H9 (cell line): Measurements from ENCODE around the gene LINGO3. TPM values are rescaled to one million over a fixed set of nuclear protein-coding genes. Genes with fewer than 3 reads are reported as not detected.

Source experiments
- DNase-seq: peaks from one replicate; pipeline ENCODE4 v3.0.0-alpha.2; 2017
- H2AFZ ChIP-seq: one replicate; pipeline ENCODE4 v1.6.1; 2013; ENCODE audit warnings: mild to moderate bottlenecking, low read length, control low read depth, moderate library complexity
- H2AK5ac ChIP-seq: 2 replicates; pipeline ENCODE4 v1.6.1; 2013; ENCODE audit warnings: low read length, control low read depth, mixed read lengths; ENCODE audit not compliant: insufficient read length
- H2BK120ac ChIP-seq: one replicate; pipeline ENCODE4 v1.6.1; 2013; ENCODE audit warnings: low read depth, mild to moderate bottlenecking, low read length, control low read depth, inconsistent platforms; ENCODE audit not compliant: poor library complexity, severe bottlenecking
- H2BK12ac ChIP-seq: 2 replicates; pipeline ENCODE4 v1.6.1; 2013; ENCODE audit warnings: low read length, control low read depth, mixed read lengths, low read depth; ENCODE audit not compliant: insufficient read length
- H2BK15ac ChIP-seq: 2 replicates; pipeline ENCODE4 v1.6.1; 2013; ENCODE audit warnings: low read depth, low read length, control low read depth
- H2BK20ac ChIP-seq: one replicate; pipeline ENCODE4 v1.6.1; 2013; ENCODE audit warnings: low read depth, mild to moderate bottlenecking, low read length, control low read depth, inconsistent platforms; ENCODE audit not compliant: poor library complexity, severe bottlenecking
- H2BK5ac ChIP-seq: 2 replicates; pipeline ENCODE4 v1.6.1; 2013; ENCODE audit warnings: low read length, control low read depth, mixed read lengths; ENCODE audit not compliant: insufficient read length
- H3K14ac ChIP-seq: 2 replicates; pipeline ENCODE4 v1.6.1; 2013; ENCODE audit warnings: low read length, control low read depth; ENCODE audit not compliant: insufficient read depth
- H3K18ac ChIP-seq: 2 replicates; pipeline ENCODE4 v1.6.1; 2013; ENCODE audit warnings: low read depth, mild to moderate bottlenecking, mixed read lengths, low read length, control low read depth; ENCODE audit not compliant: insufficient read length
- H3K23ac ChIP-seq: 2 replicates; pipeline ENCODE4 v1.6.1; 2013; ENCODE audit warnings: low read length, control low read depth, mixed read lengths, low read depth; ENCODE audit not compliant: insufficient read length
- H3K23me2 ChIP-seq: 2 replicates; pipeline ENCODE4 v1.6.1; 2013; ENCODE audit warnings: low read depth, mild to moderate bottlenecking, mixed read lengths, low read length, control low read depth; ENCODE audit not compliant: insufficient read length, poor library complexity, severe bottlenecking
- H3K27ac ChIP-seq: 2 replicates; pipeline ENCODE4 v1.5.1; 2013; ENCODE audit warnings: low read length, control low read depth, mixed read lengths, low read depth; ENCODE audit not compliant: insufficient read length
- H3K27me3 ChIP-seq: 2 replicates; pipeline ENCODE4 v1.6.1; 2013; ENCODE audit warnings: low read length, control low read depth, inconsistent platforms; ENCODE audit not compliant: insufficient read depth
- H3K4ac ChIP-seq: 2 replicates; pipeline ENCODE4 v1.6.1; 2013; ENCODE audit warnings: low read depth, mild to moderate bottlenecking, control low read depth, inconsistent platforms, low read length, moderate library complexity
- H3K4me1 ChIP-seq: 2 replicates; pipeline ENCODE4 v1.6.1; 2013; ENCODE audit warnings: low read length, control low read depth, inconsistent platforms; ENCODE audit not compliant: insufficient read depth
- H3K4me2 ChIP-seq: 2 replicates; pipeline ENCODE4 v1.6.1; 2013; ENCODE audit warnings: low read length, control low read depth, mixed read lengths; ENCODE audit not compliant: insufficient read length, insufficient read depth
- H3K56ac ChIP-seq: 2 replicates; pipeline ENCODE4 v1.6.1; 2013; ENCODE audit warnings: low read depth, mild to moderate bottlenecking, mixed read lengths, low read length, control low read depth; ENCODE audit not compliant: insufficient read length
- H3K79me1 ChIP-seq: 2 replicates; pipeline ENCODE4 v1.6.1; 2013; ENCODE audit warnings: low read depth, mild to moderate bottlenecking, moderate library complexity, low read length, control low read depth, inconsistent platforms; ENCODE audit not compliant: insufficient read depth, poor library complexity, severe bottlenecking
- H3K79me2 ChIP-seq: 2 replicates; pipeline ENCODE4 v1.6.1; 2013; ENCODE audit warnings: low read length, control low read depth, inconsistent platforms; ENCODE audit not compliant: insufficient read depth
- H3K9ac ChIP-seq: 2 replicates; pipeline ENCODE4 v1.6.1; 2013; ENCODE audit warnings: low read length, control low read depth, mixed read lengths; ENCODE audit not compliant: insufficient read length; ENCODE audit errors: extremely low read depth
- H3K9me3 ChIP-seq: one replicate; pipeline ENCODE4 v1.6.1; 2013; ENCODE audit warnings: low read depth, low read length, inconsistent platforms; ENCODE audit not compliant: control insufficient read depth
- H3T11ph ChIP-seq: one replicate; pipeline ENCODE4 v1.6.1; 2013; ENCODE audit warnings: mild to moderate bottlenecking, low read length, control low read depth, inconsistent platforms
- H4K20me1 ChIP-seq: one replicate; pipeline ENCODE4 v1.6.1; 2013; ENCODE audit not compliant: control insufficient read depth, insufficient read length, insufficient read depth
- H4K5ac ChIP-seq: 2 replicates; pipeline ENCODE4 v1.6.1; 2013; ENCODE audit warnings: low read depth, mild to moderate bottlenecking, mixed read lengths, low read length, control low read depth; ENCODE audit not compliant: insufficient read length
- H4K8ac ChIP-seq: replicated peaks from 2 replicates; pipeline ENCODE4 v1.6.1; 2013; ENCODE audit warnings: low read length, control low read depth, mixed read lengths, low read depth; ENCODE audit not compliant: insufficient read length
- H4K91ac ChIP-seq: 2 replicates; pipeline ENCODE4 v1.6.1; 2013; ENCODE audit warnings: low read depth, mild to moderate bottlenecking, moderate library complexity, mixed read lengths, low read length, control low read depth; ENCODE audit not compliant: insufficient read length
- H3K27ac Mint-ChIP-seq, 3 experiments: 2 replicates in 2 of 3; 3 replicates in 1 of 3; pipeline ENCODE4 v1.8.0; 2020 to 2021; ENCODE audit warnings: mixed read lengths in 3 of 3, mild to moderate bottlenecking in 1 of 3, moderate library complexity in 1 of 3
- H3K27me3 Mint-ChIP-seq: 2 replicates; pipeline ENCODE4 v1.8.0; 2021; ENCODE audit warnings: low read depth, mild to moderate bottlenecking, moderate library complexity, mixed read lengths
- H3K36me3 Mint-ChIP-seq, 3 experiments: 2 replicates in 2 of 3; 3 replicates in 1 of 3; pipeline ENCODE4 v1.8.0; 2020 to 2021; ENCODE audit warnings: low read depth in 3 of 3, mixed read lengths in 3 of 3; ENCODE audit not compliant: insufficient read depth in 1 of 3
- H3K4me1 Mint-ChIP-seq, 2 experiments: 2 replicates each; pipeline ENCODE4 v1.8.0; 2020; ENCODE audit warnings: mixed read lengths in 2 of 2
- H3K4me3 Mint-ChIP-seq, 2 experiments: 2 replicates in 1 of 2; 3 replicates in 1 of 2; pipeline ENCODE4 v1.8.0; 2020 to 2021; ENCODE audit warnings: mild to moderate bottlenecking in 2 of 2, mixed read lengths in 2 of 2, moderate library complexity in 1 of 2
- H3K9me3 Mint-ChIP-seq, 2 experiments: 2 replicates in 1 of 2; 3 replicates in 1 of 2; pipeline ENCODE4 v1.8.0; 2020; ENCODE audit warnings: mild to moderate bottlenecking in 2 of 2, mixed read lengths in 2 of 2, moderate library complexity in 1 of 2
- CTCF ChIP-seq: fragments of 200-600 bp; sonication (generic); conservative IDR thresholded peaks from 3 replicates; pipeline ENCODE4 v1.8.0; 2021; ENCODE audit warnings: antibody characterized with exemption, mild to moderate bottlenecking
- WGBS: extraction: QIAGEN DNeasy Blood & Tissue Kit; methylation state at CpG from one replicate; pipeline ENCODE4 v1.1.7; 2013; ENCODE audit warnings: missing lambda C conversion rate, low lambda C conversion rate, mixed read lengths; ENCODE audit not compliant: insufficient read length; ENCODE audit errors: extremely low coverage; 5-methylcytosine and 5-hydroxymethylcytosine counted together
- total RNA-seq: library from RNA; stranded (reverse); gene quantifications from 2 replicates; pipeline ENCODE4 v1.2.1, GENCODE V29; 2021

The LINGO3 gene
- total RNA-seq, 1 experiment from 2014 or later, result 0.28 TPM

GRCh38 chr19:2305452-2306280, 2.3 kb downstream of the LINGO3 start:
- no peak overlapping the region for H2AK5ac ChIP-seq
- H4K8ac ChIP-seq, result no peak overlapping the region
- H3K4me1 ChIP-seq, result no peaks in the 10 kb centered on the region
- H3K36me3 Mint-ChIP-seq, result peaks cover 0 to 4% (median 2%) of the 10 kb centered on the region in 3 experiments; a peak in 4 of 7 replicates
- H3K27me3 ChIP-seq, result no peaks in the 10 kb centered on the region; the same call in 1 of the 2 replicates
- DNase-seq, result no peak
- no peak overlapping the region for H2BK15ac ChIP-seq
- no peak overlapping the region for H4K91ac ChIP-seq
- no peak overlapping the region for H2BK5ac ChIP-seq
- no peaks in the 10 kb centered on the region for H4K20me1 ChIP-seq
- H2BK120ac ChIP-seq, result no peak overlapping the region
- H4K5ac ChIP-seq, result no peak overlapping the region
- no peak overlapping the region for H3K23ac ChIP-seq
- H3K56ac ChIP-seq, result no peak overlapping the region
- H3K23me2 ChIP-seq, result no peaks in the 10 kb centered on the region
- peaks cover 0 to 4% of the 10 kb centered on the region in 2 experiments; a peak in 1 of 5 replicates for H3K9me3 Mint-ChIP-seq
- H3K14ac ChIP-seq, result no peak overlapping the region
- no peak overlapping the region for H3K9ac ChIP-seq
- peaks cover 86% of the 10 kb centered on the region for H3K27me3 Mint-ChIP-seq
- no peaks in the 10 kb centered on the region for H3K79me1 ChIP-seq
- no peak overlapping the region for H3K4me2 ChIP-seq
- H2AFZ ChIP-seq, result no peak overlapping the region
- H2BK12ac ChIP-seq, result no peak overlapping the region
- no peak overlapping the region for H3K4ac ChIP-seq
- no peak overlapping the region for H3K27ac ChIP-seq
- peaks cover 5 to 27% of the 10 kb centered on the region in 2 experiments for H3K4me1 Mint-ChIP-seq
- no peaks in the 10 kb centered on the region for H3K9me3 ChIP-seq
- no CpG with 5 or more reads among the region's 19 CpGs for WGBS
- H3K4me3 Mint-ChIP-seq, result no peak overlapping the region; a peak in 1 of 5 replicates
- no peak overlapping the region for H3T11ph ChIP-seq
- TF ChIP-seq CTCF, result no peak
- no peak overlapping the region for H3K18ac ChIP-seq
- H3K27ac Mint-ChIP-seq, result no peak overlapping the region; a peak in 1 of 7 replicates
- H2BK20ac ChIP-seq, result no peak overlapping the region
- no peaks in the 10 kb centered on the region for H3K79me2 ChIP-seq
